Stimulated activated CD4-positive, alpha-beta T cell treated with anti-CD3 and anti-CD28 coated beads, Interleukin-1b, Interleukin-23, amount 100 ng/mL, for 24 hours (primary cell): ENCODE results near the gene EML1.

Experiments
- DNase-seq, 4 experiments: peaks; one replicate each; pipeline ENCODE4 v3.0.0-alpha.2; 2020; ENCODE audit warnings: low read depth in 4 of 4, low spot score in 1 of 4

The EML1 gene

GRCh38 chr14:99802301-99803105, 9.3 kb downstream of the EML1 start:
- no peak for DNase-seq

GRCh38 chr14:99803106-99803775, 10.0 kb downstream of the EML1 start:
- DNase-seq, result no peak

- DNase-seq, result no peak
These were observed 10.6 kb downstream of the EML1 start for GRCh38 chr14:99803803-99804202.

- DNase-seq, result no peak
These were observed 12.7 kb downstream of the EML1 start for GRCh38 chr14:99805757-99806439.

- DNase-seq, result no peak
These were observed 13.6 kb downstream of the EML1 start for GRCh38 chr14:99806836-99807235.

- no peak for DNase-seq
These were observed 14.4 kb downstream of the EML1 start for GRCh38 chr14:99807413-99808153.

- no peak for DNase-seq
These were observed 14.9 kb downstream of the EML1 start for GRCh38 chr14:99808154-99808505.

GRCh38 chr14:99808515-99808914, 15.3 kb downstream of the EML1 start:
- no peak for DNase-seq

- no peak for DNase-seq
These were observed 16.1 kb downstream of the EML1 start for GRCh38 chr14:99809360-99809759.

GRCh38 chr14:99809859-99810558, 16.8 kb downstream of the EML1 start:
- no peak for DNase-seq

GRCh38 chr14:99810559-99810874, 17.3 kb downstream of the EML1 start:
- DNase-seq, result no peak

GRCh38 chr14:99812096-99812750, 19.0 kb downstream of the EML1 start:
- DNase-seq, result no peak

GRCh38 chr14:99812892-99813291, 19.7 kb downstream of the EML1 start:
- no peak for DNase-seq

GRCh38 chr14:99815696-99816095, 22.5 kb downstream of the EML1 start:
- no peak for DNase-seq

GRCh38 chr14:99816217-99816616, 23.0 kb downstream of the EML1 start:
- no peak for DNase-seq

GRCh38 chr14:99816642-99817041, 23.4 kb downstream of the EML1 start:
- DNase-seq, result no peak

- no peak for DNase-seq
These were observed 24.1 kb downstream of the EML1 start for GRCh38 chr14:99817331-99817730.

- no peak for DNase-seq
These were observed 25.4 kb downstream of the EML1 start for GRCh38 chr14:99818503-99819036.

- DNase-seq, result peak in 1 of 4 experiments; percentile 8
These were observed 26.3 kb downstream of the EML1 start for GRCh38 chr14:99819514-99819913.

- DNase-seq, result no peak
These were observed 27.6 kb downstream of the EML1 start for GRCh38 chr14:99820702-99821331.
